OCI-LY7 (cell line): ENCODE measurements around the gene SNX22. TPM values are rescaled to one million over a fixed set of nuclear protein-coding genes. Genes with fewer than 3 reads are reported as not detected.

ENCODE experiments used
- BruUV-seq: library from RNA; stranded (reverse); fragments of 400-500 nt; replicated peaks from 2 replicates; lab custom pipeline; 2021; lab: Mats Ljungman, UMichigan
- CTCF ChIA-PET: fragments of 300-600 bp; sonication (Branson Sonifier 250); formaldehyde crosslinking; loops from one replicate; lab custom pipeline; 2022; ENCODE audit warnings: antibody characterized with exemption; ENCODE audit not compliant: unreplicated experiment; lab: Charles Lee
- POLR2A ChIA-PET: fragments of 300-600 bp; sonication (Branson Sonifier 250); formaldehyde crosslinking; loops from one replicate; lab custom pipeline; 2022; ENCODE audit warnings: antibody characterized with exemption; lab: Charles Lee
- DNase-seq: peaks from one replicate; pipeline ENCODE4 v3.0.0-alpha.2; 2015; ENCODE audit warnings: low spot score
- H2AFZ ChIP-seq: fragments of 200-600 bp; sonication (generic), shearing (Covaris generic); 2 replicates; pipeline ENCODE4 v1.6.1; 2014; ENCODE audit warnings: mild to moderate bottlenecking, antibody characterized with exemption, low read length, moderate library complexity
- H3K27ac ChIP-seq: fragments of 200-600 bp; sonication (generic); 2 replicates; pipeline ENCODE4 v1.5.1; 2014; ENCODE audit warnings: mixed run types, low read depth, mild to moderate bottlenecking, moderate library complexity, low read length, inconsistent platforms; ENCODE audit not compliant: poor library complexity, severe bottlenecking
- H3K36me3 ChIP-seq: fragments of 200-600 bp; sonication (generic); 2 replicates; pipeline ENCODE4 v1.6.1; 2014; ENCODE audit warnings: mild to moderate bottlenecking, antibody characterized with exemption, low read length, moderate library complexity, mixed read lengths; ENCODE audit not compliant: insufficient read depth
- H3K4me1 ChIP-seq: fragments of 200-600 bp; sonication (generic); 2 replicates; pipeline ENCODE4 v1.5.1; 2014; ENCODE audit warnings: mild to moderate bottlenecking, low read length; ENCODE audit not compliant: insufficient read depth, poor library complexity, severe bottlenecking
- H3K4me2 ChIP-seq: fragments of 200-600 bp; sonication (generic); 2 replicates; pipeline ENCODE4 v1.6.1; 2014; ENCODE audit warnings: mild to moderate bottlenecking, low read length
- H3K4me3 ChIP-seq: fragments of 200-600 bp; sonication (generic); 2 replicates; pipeline ENCODE4 v1.5.1; 2014; ENCODE audit warnings: mild to moderate bottlenecking, low read depth, low read length; ENCODE audit not compliant: poor library complexity, severe bottlenecking
- H3K79me2 ChIP-seq: fragments of 200-600 bp; sonication (generic); 2 replicates; pipeline ENCODE4 v1.6.1; 2016; ENCODE audit warnings: low read depth, mild to moderate bottlenecking, low read length, moderate library complexity, mixed read lengths; ENCODE audit not compliant: insufficient read depth
- H3K9me2 ChIP-seq: fragments of 200-600 bp; sonication (generic); 2 replicates; pipeline ENCODE4 v1.6.1; 2016; ENCODE audit warnings: mild to moderate bottlenecking, low read length, mixed read lengths; ENCODE audit not compliant: insufficient read depth
- H3K9me3 ChIP-seq: fragments of 200-600 bp; sonication (generic); 2 replicates; pipeline ENCODE4 v1.6.1; 2014; ENCODE audit warnings: mild to moderate bottlenecking, mixed run types, low read length, mixed read lengths
- H4K20me1 ChIP-seq: fragments of 200-600 bp; sonication (generic); 2 replicates; pipeline ENCODE4 v1.6.1; 2014; ENCODE audit warnings: mild to moderate bottlenecking, antibody characterized with exemption, low read length, moderate library complexity, mixed read lengths; ENCODE audit not compliant: insufficient read depth
- CTCF ChIP-seq: fragments of 200-600 bp; sonication (generic); conservative IDR thresholded peaks from 2 replicates; pipeline ENCODE4 v1.5.1; 2014; ENCODE audit warnings: mild to moderate bottlenecking, antibody characterized with exemption, low read length, moderate library complexity, mixed read lengths
- EZH2phosphoT487 ChIP-seq: fragments of 200-600 bp; sonication (generic); IDR thresholded peaks from 2 replicates; pipeline ENCODE4 v1.6.1; 2018; ENCODE audit warnings: low read depth, borderline replicate concordance, mild to moderate bottlenecking, mixed run types, antibody characterized with exemption, low read length, moderate library complexity, mixed read lengths
- intact Hi-C: fragments of 100-400 bp; cut with micrococcal nuclease; formaldehyde crosslinking; loops from one replicate; pipeline ENCODE4 v1.10.0; 2022; ENCODE audit not compliant: unreplicated experiment
- total RNA-seq, 2 experiments: library from RNA; depleted of rRNA in 1 of 2; stranded (reverse); fragments of >200 nt in 1 of 2; shearing (Covaris generic) in 1 of 2; gene quantifications; 2 replicates each; pipeline ENCODE4 v1.2.3, GENCODE V29; 2014 to 2022

SNX22 gene
- total RNA-seq, 2 experiments from 2014 or later = 65.7 to 68.8 TPM

DNA sequence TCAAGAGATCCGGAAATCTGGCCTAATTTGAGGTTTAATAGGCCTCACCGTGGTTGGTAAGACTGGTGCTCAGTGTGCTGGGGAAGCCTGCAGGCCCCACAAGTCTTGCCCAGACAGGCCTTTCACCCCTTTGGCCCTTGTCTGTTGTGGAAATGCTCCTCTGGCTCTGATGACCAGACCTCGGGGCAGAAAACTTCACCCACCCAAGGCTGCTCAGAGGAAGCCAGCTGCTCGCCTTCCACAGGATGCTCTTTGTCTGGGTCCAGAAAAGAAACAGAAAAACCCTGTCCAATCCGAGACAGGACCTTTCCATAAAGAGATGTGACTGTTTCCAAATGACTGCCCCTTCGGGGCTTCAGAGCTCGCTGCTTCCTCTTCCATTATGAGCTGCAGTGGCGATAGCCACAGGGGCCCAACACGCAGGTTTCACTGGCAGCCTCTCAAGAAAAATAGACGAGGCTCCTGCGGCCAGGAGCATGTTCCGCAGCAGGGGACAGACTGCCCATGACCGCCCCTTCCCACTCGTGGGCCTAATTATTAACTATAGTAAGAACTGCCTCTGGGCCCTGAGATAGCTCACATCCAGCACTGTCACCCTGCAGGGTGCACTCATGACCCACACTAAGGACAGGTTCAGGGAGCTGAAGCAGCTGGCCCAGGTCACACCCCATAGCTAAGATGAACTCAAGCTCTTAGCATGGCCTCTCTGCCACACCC lies 6.8 kb upstream of the SNX22 start:
- Histone ChIP-seq H2AFZ (no peak overlapping the region), H4K20me1 (no peaks in the 10 kb centered on the region), H3K4me1 (peaks cover 17% of the 10 kb centered on the region), H3K9me2 (no peaks in the 10 kb centered on the region), H3K27ac (peak overlapping the region; percentile 44), H3K9me3 (no peaks in the 10 kb centered on the region), H3K4me3 (no peak overlapping the region), H3K79me2 (no peaks in the 10 kb centered on the region), H3K36me3 (peaks cover 36% of the 10 kb centered on the region; the same call in 1 of the 2 replicates), H3K4me2 (peak overlapping the region; percentile 44)
- TF ChIP-seq EZH2phosphoT487 (no peak), CTCF (no peak)
- BruUV-seq = no TSS peak
- CTCF ChIA-PET = interaction anchor here (0.7 to 1.0 kb wide), 2 partner anchors 8 to 11 kb away, joined by 3 read pairs; no protein-coding TSS in a partner anchor
- intact Hi-C loops = no loop called here
- peak; percentile 35 for DNase-seq
- POLR2A ChIA-PET = no interaction called here

DNA sequence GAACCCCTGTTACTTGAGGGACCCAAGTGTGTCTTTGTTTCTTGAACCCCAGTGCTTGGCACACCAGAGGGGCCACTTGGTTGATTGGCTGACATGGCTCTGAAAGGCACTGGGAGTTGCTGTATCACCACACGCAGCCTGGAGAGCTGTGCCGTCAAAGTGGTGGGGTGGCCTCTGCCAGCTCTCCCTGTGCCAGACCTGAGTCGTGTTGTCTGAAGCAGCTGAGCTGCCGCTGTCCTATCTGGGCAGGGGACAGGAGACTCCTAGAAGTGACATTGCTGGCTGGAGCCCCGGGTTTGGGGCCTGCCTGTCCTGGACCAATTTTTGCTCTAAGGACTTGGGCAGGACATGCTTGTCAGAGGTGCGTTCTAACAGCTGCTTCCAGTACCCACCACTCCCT lies 5.5 kb upstream of the SNX22 start:
- Histone ChIP-seq H3K9me2 (no peaks in the 10 kb centered on the region), H4K20me1 (no peaks in the 10 kb centered on the region), H3K4me2 (no peak overlapping the region), H2AFZ (no peak overlapping the region), H3K4me1 (peaks cover 30% of the 10 kb centered on the region), H3K36me3 (peaks cover 35% of the 10 kb centered on the region; the same call in 1 of the 2 replicates), H3K79me2 (no peaks in the 10 kb centered on the region), H3K27ac (no peak overlapping the region), H3K9me3 (no peaks in the 10 kb centered on the region), H3K4me3 (no peak overlapping the region)
- POLR2A ChIA-PET = no interaction called here
- DNase-seq = no peak
- CTCF ChIA-PET = no interaction called here
- TF ChIP-seq EZH2phosphoT487 (no peak), CTCF (no peak)
- intact Hi-C loops = no loop called here
- no TSS peak for BruUV-seq

GRCh38 chr15:64146520-64146884 lies 5.0 kb upstream of the SNX22 start:
- Histone ChIP-seq H2AFZ (no peak overlapping the region), H3K4me1 (peaks cover 34% of the 10 kb centered on the region), H3K79me2 (no peaks in the 10 kb centered on the region; the same call in 1 of the 2 replicates), H3K4me3 (no peak overlapping the region), H3K27ac (no peak overlapping the region), H3K36me3 (peaks cover 30% of the 10 kb centered on the region; the same call in 1 of the 2 replicates), H3K9me3 (no peaks in the 10 kb centered on the region), H3K4me2 (no peak overlapping the region), H3K9me2 (no peaks in the 10 kb centered on the region), H4K20me1 (no peaks in the 10 kb centered on the region)
- ChIA-PET POLR2A (interaction anchor here (0.5 kb wide), 1 partner anchor 127 kb away, joined by 6 read pairs; no protein-coding TSS in a partner anchor), CTCF (no interaction called here)
- TF ChIP-seq EZH2phosphoT487 (no peak), CTCF (no peak)
- DNase-seq = no peak
- BruUV-seq = no TSS peak
- intact Hi-C loops = no loop called here
